Heart right ventricle (tissue), 16 donors: ENCODE results near the gene IL1R1. TPM values are rescaled to one million over a fixed set of nuclear protein-coding genes. Genes with fewer than 3 reads are reported as not detected.

Source experiments
- ATAC-seq, 8 donors: fragments of 200-7000 bp; cut with Tn5 transposase; one replicate each; pipeline ENCODE4 v1.9.1; 2020; ENCODE audit warnings: mild to moderate bottlenecking in 8 of 8, moderate library complexity in 8 of 8, moderate number of reproducible peaks in 1 of 8
- DNase-seq, 2 donors: peaks; one replicate each; pipeline ENCODE4 v3.0.0-alpha.2; 2020
- H3K27ac ChIP-seq, 10 donors: fragments of 200-600 bp; sonication (generic) in 2 of 10; one replicate each; pipeline versions ENCODE4 v1.5.0 to v1.8.0; 2020 to 2022; ENCODE audit warnings: mild to moderate bottlenecking in 3 of 10
- H3K27me3 ChIP-seq, 7 donors: fragments of 200-600 bp; one replicate each; pipeline ENCODE4 v1.8.0; 2021 to 2022; ENCODE audit warnings: mild to moderate bottlenecking in 2 of 7
- H3K36me3 ChIP-seq, 9 donors: fragments of 200-600 bp; sonication (generic) in 1 of 9; one replicate each; pipeline versions ENCODE4 v1.5.0 to v1.8.0; 2020 to 2022; ENCODE audit warnings: mild to moderate bottlenecking in 2 of 9
- H3K4me1 ChIP-seq, 9 donors: fragments of 200-600 bp; sonication (generic) in 1 of 9; one replicate each; pipeline versions ENCODE4 v1.5.0 to v1.8.0; 2020 to 2022; ENCODE audit warnings: mild to moderate bottlenecking in 4 of 9
- H3K4me3 ChIP-seq, 10 donors: fragments of 200-600 bp; sonication (generic) in 2 of 10; one replicate each; pipeline versions ENCODE4 v1.5.0 to v1.8.0; 2020 to 2022; ENCODE audit warnings: mild to moderate bottlenecking in 7 of 10, moderate library complexity in 2 of 10
- H3K9me3 ChIP-seq, 11 donors: fragments of 200-600 bp in 10 of 11; sonication (generic) in 2 of 11; one replicate each; pipeline versions ENCODE4 v1.5.0 to v1.8.0; 2013 to 2022; ENCODE audit warnings: mild to moderate bottlenecking in 2 of 11, control low read depth in 1 of 11, moderate library complexity in 1 of 11
- WGBS, 2 donors: extraction: QIAGEN DNeasy Blood & Tissue Kit; methylation state at CpG; one replicate each; pipeline ENCODE4 v1.1.7; 2013; ENCODE audit warnings: inconsistent platforms in 1 of 2; 5-methylcytosine and 5-hydroxymethylcytosine counted together
- intact Hi-C, 10 donors: fragments of 100-400 bp; cut with DNase I; formaldehyde crosslinking; loops; one replicate each; pipeline versions ENCODE4 v1.11.1 to v1.14.2; 2022
- polyA plus RNA-seq, 2 donors: library from polyadenylated mRNA; stranded (reverse); fragments of 200-250 nt; gene quantifications; one replicate each; pipeline ENCODE4 v1.2.3, GENCODE V29; 2013
- total RNA-seq, 10 donors: library from RNA; stranded (reverse); fragmentation: NEBNext Ultra II Directional in 3 of 10; extraction: Animal tissue kit (Norgen Biotek cat#: 25700) in 3 of 10; gene quantifications; one replicate each; pipeline versions ENCODE4 v1.2.1 to v1.2.4, GENCODE V29; 2021 to 2023
- TF ChIP-seq, protein P1 (sequence below), 9 donors: fragments of 200-600 bp; sonication (generic) in 2 of 9; IDR thresholded peaks; one replicate each; pipeline versions ENCODE4 v1.5.0 to v1.8.0; 2021 to 2022; ENCODE audit warnings: antibody characterized with exemption in 9 of 9, mild to moderate bottlenecking in 5 of 9, moderate library complexity in 1 of 9
- donor health status: Arrhythmogenic right ventricular cardiomyopathy.
- donor health status: ischemic (EF 13 %, LVEDD 7.1; RV severe dilation, severe dysfunction).
- donor health status: healthy with polysubstance abuse.
- donor health status: DM: no; HTN: yes; CAD: no.
- donor health status: DM: no; HTN: no; CAD: no.
- donor health status: ischemic (EF 25% LVEDD 6.9; RV normal size, moderate dysfunction).
- donor health status: ischemic (EF 25% LVEDD 5.7; RV mildly dilated, moderate dysfunction).
- donor health status: healthy.
- donor health status: DM: yes; HTN: yes; CAD: no.
- donor health status: Ischemic cardiomyopathy.
- donor health status: ischemic (EF 35%, LVEDD 5.7; RV mildly dilated, moderate dysfunction).
- donor health status: nonischemic (EF 11% LVEDD 7.7; RV severe dilation, severe dysfunction).
- donor health status: DM: yes; HTN: yes; CAD: no.
- donor health status: PGD.
- donor health status: ischemic (EF 29% LVEDD 5.4; RV normal size, mild dysfunction).
- donor health status: nonischemic (EF 23%, LVEDD 6.1; RV moderate dilation, normal function).

IL1R1 gene
- total and polyA plus RNA-seq, 12 donors: 5.7 to 47.0 (median 18.6) TPM

DNA sequence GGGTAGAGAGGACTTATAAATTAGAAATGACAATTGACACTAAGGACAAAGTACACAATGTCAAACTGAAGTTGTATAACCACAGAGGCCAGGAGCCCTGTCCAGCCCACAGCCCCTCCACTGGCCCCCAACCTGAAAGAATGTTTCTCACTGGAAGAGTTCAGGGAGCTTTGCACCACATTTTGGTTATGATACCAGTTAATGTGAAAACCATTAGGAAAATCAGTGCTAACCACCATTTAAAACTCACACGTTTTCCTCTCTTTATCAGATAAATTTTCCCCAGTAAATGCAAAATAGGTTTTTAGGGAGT lies 38.1 kb downstream of the IL1R1 start:
- H3K36me3 ChIP-seq: peaks cover 0 to 44% (median 10%) of the 10 kb centered on the region in 9 donors
- H3K9me3 ChIP-seq: no peaks in the 10 kb centered on the region
- no peak overlapping the region for H3K4me3 ChIP-seq
- intact Hi-C loops: loop anchor here in 1 of 10 donors (10.0 kb wide), 1 partner anchor 54 kb away; no protein-coding TSS in a partner anchor
- TF ChIP-seq, protein P1, sequence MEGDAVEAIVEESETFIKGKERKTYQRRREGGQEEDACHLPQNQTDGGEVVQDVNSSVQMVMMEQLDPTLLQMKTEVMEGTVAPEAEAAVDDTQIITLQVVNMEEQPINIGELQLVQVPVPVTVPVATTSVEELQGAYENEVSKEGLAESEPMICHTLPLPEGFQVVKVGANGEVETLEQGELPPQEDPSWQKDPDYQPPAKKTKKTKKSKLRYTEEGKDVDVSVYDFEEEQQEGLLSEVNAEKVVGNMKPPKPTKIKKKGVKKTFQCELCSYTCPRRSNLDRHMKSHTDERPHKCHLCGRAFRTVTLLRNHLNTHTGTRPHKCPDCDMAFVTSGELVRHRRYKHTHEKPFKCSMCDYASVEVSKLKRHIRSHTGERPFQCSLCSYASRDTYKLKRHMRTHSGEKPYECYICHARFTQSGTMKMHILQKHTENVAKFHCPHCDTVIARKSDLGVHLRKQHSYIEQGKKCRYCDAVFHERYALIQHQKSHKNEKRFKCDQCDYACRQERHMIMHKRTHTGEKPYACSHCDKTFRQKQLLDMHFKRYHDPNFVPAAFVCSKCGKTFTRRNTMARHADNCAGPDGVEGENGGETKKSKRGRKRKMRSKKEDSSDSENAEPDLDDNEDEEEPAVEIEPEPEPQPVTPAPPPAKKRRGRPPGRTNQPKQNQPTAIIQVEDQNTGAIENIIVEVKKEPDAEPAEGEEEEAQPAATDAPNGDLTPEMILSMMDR (IDR thresholded peaks at IDR 0.05): no peak
- ATAC-seq (no peak), DNase-seq (no peak)
- WGBS, 2 donors: 50 to 64% methylated on average over 1 of the region's 1 CpG
- peaks cover 0 to 10% (median 0%) of the 10 kb centered on the region in 7 donors for H3K27me3 ChIP-seq
- no peak overlapping the region for H3K27ac ChIP-seq
- peaks cover 0 to 34% (median 4%) of the 10 kb centered on the region in 9 donors for H3K4me1 ChIP-seq

DNA sequence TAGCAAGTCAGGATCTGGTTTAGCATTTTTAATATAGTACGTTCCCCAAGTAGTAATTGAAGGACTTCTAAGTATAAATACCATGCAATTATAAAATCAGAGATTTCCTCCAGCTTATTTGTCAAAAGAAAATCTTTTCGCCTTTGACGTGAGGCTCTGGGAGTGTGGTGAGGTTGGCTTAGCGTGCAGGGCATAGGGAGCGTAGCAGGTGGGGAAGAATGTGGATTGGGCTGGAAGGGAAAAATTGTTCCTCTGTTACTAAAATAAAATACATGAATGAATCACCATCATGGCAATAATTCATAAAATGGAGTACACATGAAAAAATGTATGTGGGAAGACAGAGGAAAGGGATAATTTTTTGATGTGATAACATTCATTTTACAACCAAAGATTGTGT lies 38.8 kb downstream of the IL1R1 start:
- no peak for ATAC-seq
- Histone ChIP-seq H3K9me3 (no peaks in the 10 kb centered on the region), H3K27me3 (peaks cover 0 to 10% (median 0%) of the 10 kb centered on the region in 7 donors), H3K4me1 (peaks cover 0 to 39% (median 4%) of the 10 kb centered on the region in 9 donors), H3K4me3 (no peak overlapping the region), H3K36me3 (peaks cover 0 to 37% (median 9%) of the 10 kb centered on the region in 9 donors), H3K27ac (no peak overlapping the region)
- no peak for DNase-seq
- TF ChIP-seq, protein P1 (IDR thresholded peaks at IDR 0.05): no peak
- 89 to 90% methylated on average over 5 of the region's 5 CpGs for WGBS, 2 donors
- intact Hi-C loops: loop anchor here in 1 of 10 donors (10.0 kb wide), 1 partner anchor 53 kb away; no protein-coding TSS in a partner anchor

DNA sequence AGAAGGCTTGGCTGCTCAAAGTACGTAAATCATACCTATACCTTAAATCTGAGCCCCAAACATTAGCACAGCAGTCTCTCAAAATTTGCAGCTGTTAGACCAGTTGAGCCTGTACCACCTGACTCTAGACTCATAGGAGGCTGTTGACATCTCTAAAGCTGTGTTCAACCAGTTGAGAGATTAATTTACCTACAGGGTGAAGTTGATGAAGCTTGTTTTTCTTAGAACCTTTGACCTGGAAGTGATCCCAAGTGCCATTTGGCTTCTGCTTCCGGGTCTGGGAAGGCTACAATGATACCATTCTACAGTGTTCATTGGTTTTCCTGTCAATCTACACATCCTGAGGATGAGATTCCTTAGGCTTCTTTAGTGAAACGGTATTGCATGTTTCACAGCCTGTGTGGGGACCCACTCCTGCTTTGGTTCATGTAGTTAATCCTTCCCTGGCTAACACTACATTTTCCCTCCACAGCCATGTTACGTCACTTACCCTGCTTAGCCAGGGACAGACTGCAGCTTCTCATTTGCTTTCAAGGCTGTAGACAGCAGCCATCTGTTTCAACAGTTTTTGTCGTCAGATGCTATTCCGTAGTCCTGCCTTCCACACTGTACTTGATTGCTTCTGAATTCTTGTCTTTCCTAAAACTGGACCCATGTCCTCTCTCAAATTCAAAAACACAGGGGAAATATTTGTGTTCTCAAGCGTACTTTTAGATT lies 39.5 kb downstream of the IL1R1 start:
- Histone ChIP-seq H3K4me1 (peaks cover 2 to 42% (median 8%) of the 10 kb centered on the region in 9 donors), H3K4me3 (no peak overlapping the region), H3K36me3 (peaks cover 0 to 30% (median 5%) of the 10 kb centered on the region in 9 donors), H3K27me3 (peaks cover 0 to 14% (median 3%) of the 10 kb centered on the region in 7 donors), H3K27ac (peak overlapping the region in 2 of 10 donors; percentile 9 to 21), H3K9me3 (no peaks in the 10 kb centered on the region)
- ATAC-seq: peak; percentile 52 to 87 (median 68)
- TF ChIP-seq, protein P1 (IDR thresholded peaks at IDR 0.05): no peak
- intact Hi-C loops: loop anchor here in 1 of 10 donors (10.0 kb wide), 1 partner anchor 53 kb away; no protein-coding TSS in a partner anchor
- peak in 1 of 2 donors; percentile 44 for DNase-seq
- WGBS, 2 donors: 64 to 67% methylated on average over 7 of the region's 7 CpGs

DNA sequence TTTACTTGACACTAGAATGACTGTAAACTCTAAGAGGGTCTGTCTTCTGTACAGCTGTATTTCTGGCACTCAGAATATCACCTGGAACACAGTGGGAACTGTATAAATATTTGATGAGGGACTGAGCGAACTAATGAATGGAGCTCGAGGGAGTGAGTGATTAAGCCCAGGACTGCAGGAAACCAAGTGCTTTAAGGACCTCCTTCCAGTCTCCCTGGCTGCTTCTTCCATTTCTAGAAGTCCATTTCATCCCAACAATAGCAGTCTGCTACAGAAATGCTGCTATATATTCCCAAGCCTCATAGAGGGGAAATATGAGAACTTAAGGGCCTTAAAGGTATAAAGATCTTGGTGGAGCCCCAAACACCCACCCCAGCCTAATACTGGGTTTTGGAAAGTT lies 41.5 kb downstream of the IL1R1 start:
- DNase-seq (no peak), ATAC-seq (no peak)
- no peak overlapping the region for H3K27ac ChIP-seq
- TF ChIP-seq, protein P1 (IDR thresholded peaks at IDR 0.05): no peak
- peaks cover 2 to 34% (median 8%) of the 10 kb centered on the region in 9 donors for H3K4me1 ChIP-seq
- intact Hi-C loops: loop anchor here in 2 of 10 donors (2.0 to 10.0 kb wide), 2 partner anchors 51 to 57 kb away; no protein-coding TSS in a partner anchor
- peaks cover 0 to 21% (median 7%) of the 10 kb centered on the region in 7 donors for H3K27me3 ChIP-seq
- WGBS, 2 donors: 72 to 78% methylated on average over 2 of the region's 2 CpGs
- no peak overlapping the region for H3K4me3 ChIP-seq
- H3K36me3 ChIP-seq: peaks cover 0 to 12% (median 0%) of the 10 kb centered on the region in 9 donors
- H3K9me3 ChIP-seq: no peaks in the 10 kb centered on the region
